Fibroblast of skin of right biceps (primary cell): ENCODE measurements around the gene FANK1.
A peak's percentile ranks its signal among the peaks of the same experiment; 100 is the strongest.
"Not testable (repeated sequence)": the region's sequence is repeated elsewhere in the genome, so short reads cannot be mapped to it uniquely, and the experiment has no call there.

Experiments used
- DNase-seq: peaks from one replicate; pipeline ENCODE4 v3.0.0-alpha.2; 2013

The FANK1 gene

DNA sequence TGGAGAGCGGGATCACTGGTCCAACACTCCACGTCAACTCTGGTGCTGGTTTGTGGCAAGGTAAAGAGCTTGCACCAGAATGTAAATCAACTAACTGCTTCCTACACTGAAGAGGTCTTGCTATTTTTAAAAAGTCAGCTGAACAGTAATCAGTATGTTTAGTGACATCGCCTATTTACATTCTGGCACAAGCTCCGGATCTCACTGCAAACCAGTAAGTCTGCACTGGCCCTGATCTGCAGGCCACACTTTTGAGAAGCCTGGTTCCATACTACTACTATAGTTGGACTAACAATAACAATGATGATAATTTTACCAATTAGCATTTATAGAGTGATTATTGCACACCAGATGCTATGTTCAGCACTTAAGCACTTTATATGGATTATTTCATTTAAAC is 6.9 kb upstream of the FANK1 start:
- not testable (repeated sequence) for DNase-seq

DNA sequence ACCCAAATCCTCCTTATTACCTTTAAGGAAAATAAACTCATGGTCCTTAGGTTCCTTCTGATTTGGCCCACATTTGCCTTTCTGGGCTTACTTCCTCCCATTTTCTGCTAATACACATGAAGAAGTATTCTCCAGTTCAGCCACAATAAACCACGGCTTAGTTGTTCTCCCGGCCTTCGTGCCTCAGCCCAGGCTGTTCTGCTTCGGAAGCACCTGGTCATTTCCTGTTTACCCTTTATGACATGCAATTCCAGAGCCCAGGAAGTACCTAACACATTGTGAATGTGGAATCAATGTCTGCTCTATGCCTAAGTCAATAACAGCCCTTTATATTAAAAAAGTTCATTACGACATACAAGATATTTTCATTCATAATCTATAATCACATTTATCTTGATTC is 4.0 kb upstream of the FANK1 start:
- not testable (repeated sequence) for DNase-seq

DNA sequence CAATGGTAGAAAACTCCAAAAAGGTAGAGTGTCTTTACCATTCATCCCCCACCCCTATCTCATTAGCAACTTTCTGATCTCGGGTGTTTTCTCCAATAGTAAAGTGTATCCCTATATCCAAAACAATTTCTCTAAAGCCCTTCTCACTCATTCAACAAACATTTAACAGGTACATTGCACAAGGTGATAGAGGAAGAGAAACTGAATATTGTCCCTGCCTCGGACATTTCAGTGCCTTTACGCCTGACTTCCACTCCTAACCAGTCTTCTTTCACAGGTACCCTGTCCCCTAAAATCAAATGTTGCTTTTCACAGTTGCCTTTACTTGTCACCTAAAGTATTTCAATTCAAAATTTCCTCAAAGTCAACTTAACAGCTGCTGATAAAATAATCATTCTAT is 2.2 kb upstream of the FANK1 start:
- DNase-seq, result not testable (repeated sequence)

DNA sequence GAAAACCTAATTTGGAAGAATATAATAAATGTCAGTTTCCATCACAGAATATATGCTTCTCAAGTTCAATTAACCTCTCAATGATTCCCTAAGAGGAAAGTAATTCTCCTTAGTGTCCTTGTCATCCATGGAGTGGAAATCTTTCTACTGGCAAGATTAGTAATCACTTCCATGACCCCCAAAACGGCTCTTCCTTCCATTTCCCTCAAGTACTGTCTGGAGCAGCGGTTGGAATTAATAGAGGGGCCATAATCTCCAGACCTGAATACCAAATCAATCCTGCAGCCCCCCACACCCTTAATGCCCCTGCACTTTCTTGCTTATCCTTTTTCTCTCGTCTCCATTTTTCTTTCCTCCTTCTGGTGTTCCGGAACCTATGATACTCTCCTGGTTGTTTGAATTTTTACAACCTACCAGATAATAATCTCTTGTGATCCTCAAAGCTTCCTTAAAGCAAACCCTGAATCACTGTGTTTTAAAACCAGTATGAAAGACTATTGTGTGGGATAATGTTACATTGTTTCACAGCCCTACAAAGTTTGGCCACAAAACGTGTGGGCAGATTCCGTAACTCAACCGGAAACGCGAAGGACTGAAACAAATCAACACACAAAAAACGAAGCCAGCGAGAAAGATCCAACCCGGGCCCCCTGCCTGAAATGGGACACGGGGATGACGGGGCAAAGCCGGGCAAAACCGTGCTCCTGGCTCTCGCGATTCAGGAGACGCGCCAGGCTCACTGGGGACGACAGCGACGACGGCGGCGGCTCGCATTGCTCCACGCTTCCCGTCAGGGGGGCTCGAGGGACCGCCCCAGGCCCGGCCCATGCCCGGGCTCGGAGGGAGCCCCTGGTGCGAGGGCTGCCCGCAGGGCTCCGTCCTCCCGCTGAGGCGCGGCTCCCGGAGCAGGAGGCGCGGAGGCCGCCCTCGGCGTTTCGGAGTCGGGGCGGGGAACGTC is 955 bp upstream of the FANK1 start:
- DNase-seq, result peak; percentile 74

DNA sequence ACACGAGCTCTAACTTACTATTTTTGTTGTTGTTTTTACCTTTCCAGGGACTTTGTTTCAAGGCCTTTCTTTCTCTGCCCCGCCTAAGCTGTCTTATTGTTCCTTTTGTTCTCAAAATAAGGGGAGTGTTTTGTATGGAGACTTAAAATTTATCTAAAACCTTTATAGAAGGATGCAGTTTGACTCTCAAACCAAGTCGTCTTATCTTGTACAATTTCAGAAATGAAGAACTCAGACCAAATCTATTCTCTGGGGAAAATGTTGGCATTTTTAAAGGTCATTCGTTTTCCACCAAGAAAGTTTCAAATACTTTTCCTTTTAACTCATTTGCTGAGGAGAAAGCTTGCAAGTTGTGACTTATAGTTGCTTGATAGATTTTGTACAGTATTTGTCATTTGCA is 953 bp downstream of the FANK1 start:
- not testable (repeated sequence) for DNase-seq

DNA sequence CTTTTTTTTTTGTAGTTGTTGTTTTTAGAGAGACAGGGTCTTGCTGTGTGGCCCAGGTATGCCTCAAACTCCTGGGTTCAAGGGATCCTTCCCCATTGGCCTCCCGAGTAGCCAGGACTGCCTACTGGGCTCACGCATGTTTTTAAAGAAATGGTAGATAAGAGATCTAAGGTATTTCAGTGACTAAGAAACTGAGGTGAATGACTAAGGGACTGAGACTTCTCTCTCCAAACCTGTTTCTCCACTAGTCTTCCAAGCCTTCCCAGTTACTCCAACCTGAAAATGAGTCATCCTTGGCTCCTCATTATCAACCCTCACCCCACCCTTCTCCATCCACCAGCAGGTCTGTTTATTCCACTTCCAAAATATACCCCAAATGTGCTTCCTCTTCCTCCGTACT is 4.6 kb downstream of the FANK1 start:
- DNase-seq, result peak; percentile 33

DNA sequence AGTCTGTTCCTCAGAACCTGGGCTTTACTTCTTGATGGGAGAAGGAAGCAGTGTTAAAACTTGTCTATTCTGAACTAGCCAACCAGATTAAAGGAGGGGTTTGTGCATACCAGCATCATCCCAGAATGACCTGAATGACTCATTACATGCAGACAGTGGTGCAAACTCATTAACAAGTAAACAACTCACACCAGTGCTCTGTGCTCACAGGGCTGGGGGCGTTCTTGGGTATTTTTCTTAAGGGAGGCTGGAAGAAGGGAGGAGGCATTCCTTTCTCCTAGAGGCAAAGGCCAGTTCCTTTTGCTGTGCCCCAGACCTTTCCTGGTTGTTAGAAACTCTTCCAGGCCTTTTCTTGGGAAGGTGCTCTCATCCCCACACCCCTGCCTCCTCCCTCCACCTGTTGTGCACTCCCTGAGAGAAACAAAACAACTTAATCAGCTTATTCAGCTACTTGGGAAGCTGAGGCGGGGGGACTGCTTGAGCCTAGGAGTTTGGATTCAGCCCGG is 6.8 kb downstream of the FANK1 start:
- DNase-seq, result not testable (repeated sequence)

DNA sequence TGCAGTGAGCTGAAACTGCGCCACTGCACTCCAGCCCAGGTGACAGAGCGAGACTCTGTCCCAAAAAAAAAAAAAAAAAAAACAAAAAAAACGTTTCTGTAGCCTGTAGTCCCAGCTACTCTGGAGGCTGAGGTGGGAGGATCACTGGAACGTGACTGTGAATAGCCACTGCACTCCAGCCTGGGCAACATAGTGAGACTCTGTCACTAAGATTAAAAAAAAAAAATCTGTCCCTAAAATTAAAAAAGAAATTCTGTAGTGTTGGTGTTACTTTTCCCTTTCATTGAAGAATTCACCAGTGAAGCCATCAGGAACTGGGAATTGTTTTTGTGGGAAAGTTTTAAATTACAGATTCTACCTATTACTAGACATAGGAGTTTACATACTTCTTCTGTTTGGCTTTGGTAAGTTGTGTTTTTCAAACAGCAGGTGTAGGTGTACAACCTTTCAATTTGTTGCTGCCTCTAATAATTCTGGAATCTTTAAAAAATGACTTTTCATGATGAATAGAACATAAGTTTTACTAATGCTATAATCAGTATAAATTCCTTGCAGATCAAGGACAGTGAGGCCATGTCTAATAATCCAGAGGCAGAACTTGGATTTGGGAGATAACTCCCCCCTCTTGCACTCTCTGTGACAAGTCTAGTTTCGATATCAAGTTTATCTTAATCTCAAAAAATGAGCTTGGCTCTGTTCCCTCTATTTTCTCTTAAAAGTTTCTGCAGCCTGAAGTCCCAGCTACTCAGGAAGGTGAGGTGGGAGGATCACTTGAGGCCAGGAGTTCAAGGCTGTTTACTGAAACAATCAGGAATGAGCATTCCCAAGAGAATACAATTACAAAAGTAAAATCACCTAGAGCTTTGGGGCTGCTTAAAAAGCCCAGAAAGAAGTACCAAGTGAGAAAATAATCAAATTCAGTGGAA is 9.0 kb downstream of the FANK1 start:
- DNase-seq, result not testable (repeated sequence)

DNA sequence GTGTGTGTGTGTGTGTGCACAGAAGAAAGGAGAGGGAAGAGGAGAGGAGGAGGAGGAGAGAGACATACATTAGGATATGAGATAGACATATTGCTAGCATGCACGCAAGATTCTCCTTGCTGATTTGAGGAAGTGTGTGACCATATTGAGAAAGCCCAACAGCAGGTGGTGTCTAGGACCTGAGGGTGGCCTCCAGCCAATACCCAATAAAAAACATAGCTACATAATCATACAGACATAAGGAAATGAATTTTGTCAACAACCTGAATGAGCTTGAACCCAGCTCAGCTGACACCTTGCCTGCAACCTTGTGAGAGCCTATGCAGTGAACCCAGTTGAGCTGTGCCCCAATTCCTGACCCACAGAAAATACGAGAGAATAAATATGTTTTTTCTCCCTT is 11.2 kb downstream of the FANK1 start:
- DNase-seq, result not testable (repeated sequence)

DNA sequence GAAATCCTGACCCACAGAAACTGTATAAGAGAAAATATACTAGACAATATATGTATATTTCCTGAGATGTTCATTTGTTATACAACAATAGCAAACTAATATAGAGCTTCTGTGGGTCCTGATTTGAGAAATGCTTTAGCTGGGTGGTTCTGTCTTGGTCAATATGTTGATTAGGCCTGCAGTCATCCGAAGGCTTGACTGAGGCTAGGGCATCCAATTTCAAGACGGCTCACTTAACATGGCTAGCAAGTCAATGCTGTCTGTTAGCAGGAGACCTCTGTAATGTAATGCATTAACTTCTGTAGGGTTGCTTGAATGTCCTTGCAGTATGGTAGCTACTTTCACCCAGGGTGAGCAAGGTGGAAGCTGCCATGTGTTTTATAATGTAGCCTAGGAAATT is 12.4 kb downstream of the FANK1 start:
- DNase-seq, result not testable (repeated sequence)

DNA sequence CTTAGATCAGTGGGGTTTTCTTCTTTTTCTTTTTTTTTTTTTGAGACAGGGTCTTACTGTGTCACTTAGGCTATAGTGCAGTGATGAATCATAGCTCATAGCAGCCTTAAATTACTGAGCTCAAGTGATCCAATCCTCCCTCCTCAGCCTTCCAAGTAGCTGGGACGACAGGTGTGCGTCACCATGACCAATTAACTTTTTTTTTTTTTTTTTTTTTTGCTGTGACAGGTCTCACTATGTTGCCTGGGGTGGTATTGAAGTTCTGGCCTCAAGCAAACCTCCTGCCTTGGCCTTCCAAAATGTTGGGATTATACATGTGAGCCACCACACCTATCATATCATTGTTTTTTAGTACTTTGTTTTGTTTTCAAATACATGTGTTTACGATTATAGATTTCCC is 13.1 kb downstream of the FANK1 start:
- not testable (repeated sequence) for DNase-seq

DNA sequence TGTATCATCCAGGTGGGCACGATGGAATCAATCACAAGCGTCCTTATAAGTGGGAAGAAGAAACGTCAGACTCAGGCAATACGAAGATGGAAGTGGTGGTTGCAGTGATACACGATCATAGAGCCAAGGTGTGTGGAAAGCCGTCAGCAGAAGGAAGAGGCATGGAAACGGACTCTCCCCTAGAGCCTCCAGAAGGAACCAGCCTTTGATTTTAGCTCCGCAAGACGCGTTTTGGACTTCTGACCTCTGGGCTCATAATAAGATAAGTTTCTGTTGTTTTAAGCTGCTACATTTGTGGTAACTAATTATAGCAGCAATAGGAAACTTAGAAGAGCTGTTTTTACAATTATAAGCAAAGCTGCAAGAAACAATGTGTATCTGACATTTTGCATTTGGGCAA is 14.8 kb downstream of the FANK1 start:
- no peak for DNase-seq

DNA sequence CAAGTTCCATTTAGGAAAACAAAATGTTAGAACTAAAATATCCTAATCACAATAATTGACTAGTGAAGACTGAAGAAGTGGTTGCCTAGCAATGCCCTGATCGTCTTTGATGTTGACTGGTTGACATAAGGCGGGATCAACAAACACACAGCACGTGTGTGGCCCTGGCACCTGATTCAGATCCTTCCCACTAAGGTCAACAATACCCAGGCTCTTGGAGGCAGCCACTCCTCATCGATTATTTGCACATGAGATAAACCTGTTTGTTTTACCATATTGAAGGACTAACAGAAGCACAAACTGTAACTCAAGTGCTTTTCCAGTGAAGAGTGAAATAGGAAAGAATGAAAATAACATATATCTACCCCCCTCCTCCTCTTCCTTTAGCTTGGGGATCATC is 15.6 kb downstream of the FANK1 start:
- no peak for DNase-seq

DNA sequence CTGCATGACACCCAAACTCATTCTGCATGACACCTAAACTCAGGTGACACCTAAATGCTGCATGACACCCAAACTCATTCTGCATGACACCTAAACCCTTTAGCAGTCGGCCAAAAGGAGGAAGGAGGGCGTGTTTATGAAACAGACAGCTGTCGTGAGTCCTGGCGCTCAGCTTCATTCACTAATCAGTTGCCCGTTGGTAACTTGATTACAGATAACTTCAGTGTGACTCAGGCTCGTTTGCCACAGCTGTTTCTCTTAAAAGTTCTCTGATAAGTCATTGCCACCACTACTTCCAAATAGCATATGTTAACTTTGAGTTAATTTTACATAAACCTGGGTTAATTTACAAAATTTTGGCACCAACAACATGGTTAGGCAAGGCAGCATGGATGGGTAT is 16.9 kb downstream of the FANK1 start:
- DNase-seq, result not testable (repeated sequence)

DNA sequence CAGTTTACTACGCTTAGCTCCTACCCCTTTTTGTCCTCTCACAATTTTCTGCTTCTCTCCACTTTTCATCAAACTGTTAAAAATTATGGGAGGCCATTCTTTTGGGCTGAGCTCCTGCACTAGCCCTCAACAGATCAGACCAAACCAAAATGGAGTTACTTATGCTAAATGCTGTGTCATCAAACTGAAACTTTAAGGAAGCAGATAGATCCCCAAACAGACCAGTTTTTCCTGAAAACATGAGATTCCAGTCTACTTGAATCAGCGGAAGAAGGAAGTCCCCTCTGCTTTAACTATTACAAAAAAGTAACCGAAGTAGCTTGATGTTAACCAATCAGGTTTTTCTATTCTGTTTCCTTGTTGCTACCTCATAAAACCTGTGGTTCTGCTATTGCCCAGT is 20.6 kb downstream of the FANK1 start:
- no peak for DNase-seq

DNA sequence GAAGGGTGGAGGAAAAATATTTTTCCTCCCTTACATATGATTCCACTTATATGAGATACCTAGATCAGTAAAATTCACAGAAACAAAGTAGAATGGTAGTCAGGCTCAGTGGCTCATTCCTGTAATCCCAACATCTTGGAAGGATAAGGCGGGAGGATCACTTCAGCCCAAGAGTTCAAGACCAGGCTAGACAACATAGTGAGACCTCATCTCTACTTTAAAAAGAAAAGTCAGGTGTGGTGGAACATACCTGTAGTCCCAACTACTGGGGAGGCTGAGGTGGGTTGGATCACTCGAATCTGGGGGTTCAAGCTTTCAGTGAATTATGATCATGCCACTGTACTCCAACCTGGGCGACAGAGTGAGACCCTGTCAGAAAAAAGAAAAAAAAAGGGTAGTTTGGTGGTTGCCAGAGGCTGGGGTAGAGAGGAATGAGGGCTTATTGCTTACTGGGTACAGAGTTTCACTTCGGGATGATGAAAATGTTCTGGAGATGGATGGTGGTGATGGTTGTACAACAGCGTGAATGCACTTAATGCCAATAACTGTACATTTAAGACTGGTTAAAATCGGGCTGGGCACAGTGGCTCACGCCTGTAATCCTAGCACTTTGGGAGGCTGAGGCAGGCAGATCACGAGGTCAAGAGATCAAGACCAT is 21.5 kb downstream of the FANK1 start:
- DNase-seq, result not testable (repeated sequence)

DNA sequence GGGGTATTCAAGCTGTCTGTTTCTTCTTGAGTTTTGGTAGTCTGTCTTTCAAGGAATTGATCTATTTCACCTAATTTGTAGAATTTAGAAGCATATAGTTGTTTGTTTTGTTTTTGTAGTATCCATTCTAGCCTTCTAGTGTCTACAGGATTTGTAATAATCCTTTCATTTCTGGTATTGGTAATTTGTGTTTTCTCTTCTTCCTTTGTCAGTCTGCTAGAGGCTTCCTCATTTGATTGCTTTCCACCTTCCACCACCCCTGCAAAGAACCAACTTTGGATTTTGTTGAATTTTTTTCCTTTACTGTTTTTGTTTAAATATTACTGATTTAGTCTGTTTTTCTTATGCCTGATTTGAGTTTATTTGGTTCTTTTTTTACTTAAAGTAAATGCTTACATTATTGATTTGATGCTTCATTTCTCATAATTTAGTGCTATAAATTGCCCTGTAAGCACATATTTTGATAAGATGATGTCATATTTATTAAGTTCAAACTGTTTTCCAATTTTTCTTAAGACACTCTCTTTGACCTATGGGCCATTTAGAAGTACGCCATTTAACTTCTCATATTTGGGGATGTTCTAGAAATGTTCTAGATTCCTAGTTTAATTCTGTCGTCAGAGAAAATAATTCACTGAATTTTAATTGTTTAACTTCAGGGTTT is 25.4 kb downstream of the FANK1 start:
- not testable (repeated sequence) for DNase-seq

DNA sequence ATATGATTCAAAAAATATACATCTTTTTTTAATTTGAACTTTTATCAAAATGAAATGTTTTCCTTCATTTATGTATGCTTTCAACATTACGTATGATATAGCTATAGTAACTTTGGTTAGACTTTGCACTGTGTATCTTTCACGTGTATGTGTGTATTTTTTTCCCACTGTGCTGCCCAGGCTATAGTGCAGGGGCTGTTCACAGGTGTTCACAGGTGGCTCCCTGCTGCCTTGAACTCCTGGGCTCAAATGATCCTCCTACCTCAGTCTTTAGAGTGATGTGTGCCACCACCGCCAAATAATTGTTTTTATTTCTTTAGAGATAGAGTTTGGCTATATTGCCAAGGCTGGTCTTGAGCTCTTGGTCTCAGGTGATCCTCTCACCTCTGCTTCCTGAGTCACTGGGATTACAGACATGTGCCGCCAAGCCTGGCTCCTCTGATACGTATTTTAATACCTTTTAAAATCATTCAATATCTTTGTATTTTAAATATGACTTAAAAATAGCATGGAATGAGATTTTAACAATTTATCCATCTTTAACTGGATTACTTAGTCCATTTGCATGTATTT is 29.0 kb downstream of the FANK1 start:
- no peak for DNase-seq

DNA sequence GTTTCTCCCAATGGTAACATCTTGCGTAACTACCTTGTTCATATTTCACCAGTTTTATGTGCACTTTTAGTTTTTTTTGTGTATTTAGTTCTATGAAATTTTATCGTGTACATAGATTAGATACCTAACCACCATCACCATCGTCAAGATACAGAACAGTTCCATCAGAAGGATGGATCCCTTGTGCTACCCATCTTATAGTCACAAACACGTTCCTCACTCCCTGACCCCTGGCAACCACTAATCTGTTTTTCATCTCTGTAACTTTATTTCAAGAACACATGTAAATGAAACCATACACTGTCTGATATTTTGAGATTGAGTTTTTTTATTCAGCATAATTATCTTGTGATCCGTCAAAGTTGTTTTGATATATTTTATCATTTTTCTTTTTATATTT is 29.9 kb downstream of the FANK1 start:
- DNase-seq, result no peak

DNA sequence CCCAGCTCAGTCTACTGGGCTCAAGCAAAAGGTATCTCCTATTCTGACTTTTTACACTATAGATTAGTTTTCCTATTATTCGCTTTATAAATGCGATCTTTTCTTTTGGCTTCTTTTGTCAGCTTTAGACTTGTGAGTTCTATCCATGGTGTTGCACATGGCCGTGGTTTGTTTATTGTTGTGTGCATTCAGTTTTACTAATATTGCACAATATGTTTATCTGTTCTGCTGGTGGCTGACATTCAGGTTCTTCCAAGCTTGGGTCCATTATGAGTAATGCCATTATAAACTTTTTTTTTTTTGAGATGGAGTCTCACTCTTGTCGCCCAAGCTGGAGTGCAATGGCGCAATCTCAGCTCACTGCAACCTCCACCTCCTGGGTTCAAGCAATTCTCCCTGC is 30.9 kb downstream of the FANK1 start:
- DNase-seq, result not testable (repeated sequence)

DNA sequence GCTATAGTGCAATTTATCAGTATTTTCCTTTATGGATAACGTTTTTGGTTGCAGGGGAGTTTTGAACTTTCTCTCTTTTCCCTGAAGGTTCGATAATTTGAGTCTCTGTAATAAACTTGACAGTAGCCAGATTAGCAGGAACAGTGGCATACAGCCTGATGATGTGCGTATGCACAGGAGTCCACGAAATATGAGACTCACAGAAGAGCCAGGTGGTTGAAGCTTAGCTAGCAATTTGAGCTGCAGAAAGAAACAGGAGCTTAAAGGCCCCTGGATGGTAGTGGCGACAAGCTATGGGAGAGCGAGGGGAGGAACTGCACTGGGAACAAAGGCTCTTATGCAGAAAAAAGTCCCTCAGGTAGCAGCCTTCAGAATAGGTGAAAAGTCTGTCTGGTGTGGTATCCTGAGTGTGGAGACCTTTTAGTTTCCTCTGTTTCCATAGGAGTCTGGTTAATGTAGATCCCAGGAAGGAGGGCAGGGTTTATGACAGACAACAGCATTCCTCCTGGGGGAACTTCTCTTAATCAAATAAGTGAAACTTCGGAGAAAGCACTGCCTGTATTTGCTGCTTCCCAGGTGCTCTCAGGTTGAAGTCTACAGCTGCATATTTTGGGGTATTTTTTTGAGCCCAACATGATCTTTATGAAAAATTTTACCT is 32.7 kb downstream of the FANK1 start:
- DNase-seq, result no peak
